SH-SY5Y (cell line): ENCODE results near the gene LAIR2.

Experiments used
- GATA2 ChIP-seq: IDR thresholded peaks from 2 replicates; pipeline ENCODE4 v1.6.1; 2011; ENCODE audit warnings: mild to moderate bottlenecking, low read depth, low read length
- GATA3 ChIP-seq: IDR thresholded peaks from 2 replicates; pipeline ENCODE4 v1.6.1; 2011; ENCODE audit warnings: low read depth, mild to moderate bottlenecking, low read length, moderate library complexity

GRCh38 chr19:54530866-54531265, 28.2 kb downstream of the LAIR2 start:
- TF ChIP-seq GATA2 (no peak), GATA3 (no peak)
